H1 (cell line): Measurements from ENCODE around the gene SIT1. TPM values are rescaled to one million over a fixed set of nuclear protein-coding genes. Genes with fewer than 3 reads are reported as not detected.

Experiments
- CTCF ChIA-PET: fragments of 300-600 bp; sonication (Branson Sonifier 250); formaldehyde crosslinking; loops from one replicate; lab custom pipeline; 2021; ENCODE audit not compliant: partially characterized antibody; lab: Charles Lee
- POLR2A ChIA-PET: fragments of 300-600 bp; sonication (Branson Sonifier 250); formaldehyde crosslinking; loops from one replicate; lab custom pipeline; 2021; ENCODE audit warnings: inconsistent platforms; ENCODE audit not compliant: partially characterized antibody; lab: Charles Lee
- DNase-seq, 2 experiments: peaks; one replicate each; pipeline versions ENCODE4 v3.0.0 to v3.0.0-alpha.2; 2010 to 2022; ENCODE audit warnings: low spot score in 2 of 2, low read depth in 1 of 2, mixed read lengths in 1 of 2
- FAIRE-seq: peaks from 2 replicates; lab custom pipeline; 2011; peaks lifted over from hg19 to GRCh38; lab: Jason Lieb, UNC
- H2AFZ ChIP-seq: 2 replicates; pipeline ENCODE4 v1.8.1; 2012; ENCODE audit warnings: low read length, inconsistent platforms
- H2AK5ac ChIP-seq: 2 replicates; pipeline ENCODE4 v1.6.1; 2013; ENCODE audit warnings: low read depth, low read length
- H2BK120ac ChIP-seq: replicated peaks from 2 replicates; pipeline ENCODE3; 2013; ENCODE audit warnings: low read depth, low read length, inconsistent platforms
- H2BK12ac ChIP-seq: 2 replicates; pipeline ENCODE4 v1.6.1; 2013; ENCODE audit warnings: low read depth, low read length
- H2BK15ac ChIP-seq: 2 replicates; pipeline ENCODE4 v1.6.1; 2013; ENCODE audit warnings: low read length
- H2BK20ac ChIP-seq: 2 replicates; pipeline ENCODE4 v1.6.1; 2013; ENCODE audit warnings: low read length
- H2BK5ac ChIP-seq: 2 replicates; pipeline ENCODE4 v1.6.1; 2013; ENCODE audit warnings: low read depth, low read length
- H3K14ac ChIP-seq: 2 replicates; pipeline ENCODE4 v1.6.1; 2013; ENCODE audit warnings: inconsistent platforms; ENCODE audit not compliant: insufficient read length
- H3K18ac ChIP-seq: 2 replicates; pipeline ENCODE4 v1.6.1; 2013; ENCODE audit warnings: low read length; ENCODE audit errors: extremely low read depth
- H3K23ac ChIP-seq: 2 replicates; pipeline ENCODE4 v1.6.1; 2013; ENCODE audit warnings: inconsistent platforms; ENCODE audit not compliant: insufficient read length
- H3K23me2 ChIP-seq: 2 replicates; pipeline ENCODE4 v1.6.1; 2013; ENCODE audit warnings: low read depth, low read length
- H3K27ac ChIP-seq: 2 replicates; pipeline ENCODE4 v1.6.1; 2011; ENCODE audit warnings: low read depth, low read length, inconsistent platforms
- H3K27me3 ChIP-seq, 4 experiments: replicated peaks in 1 of 4; 1 replicate in 1 of 4; 2 replicates in 3 of 4; pipeline versions ENCODE4 v1.6.1 to v1.8.1; 2011 to 2013; ENCODE audit warnings: low read length in 3 of 4, mild to moderate bottlenecking in 3 of 4, inconsistent platforms in 2 of 4, mixed read lengths in 2 of 4, moderate library complexity in 1 of 4; ENCODE audit not compliant: control insufficient read depth in 3 of 4, insufficient read depth in 3 of 4; ENCODE audit errors: extremely low read depth in 1 of 4
- H3K36me3 ChIP-seq, 4 experiments: 2 replicates each; pipeline versions ENCODE4 v1.6.1 to v1.8.1; 2011 to 2013; ENCODE audit warnings: mild to moderate bottlenecking in 4 of 4, low read length in 3 of 4, moderate library complexity in 2 of 4, control low read depth in 1 of 4, inconsistent platforms in 1 of 4; ENCODE audit not compliant: insufficient read depth in 4 of 4, control insufficient read depth in 2 of 4
- H3K4ac ChIP-seq: replicated peaks from 2 replicates; pipeline ENCODE3; 2013; ENCODE audit warnings: low read length, low read depth, mixed read lengths, inconsistent platforms; ENCODE audit not compliant: insufficient read length
- H3K4me1 ChIP-seq, 4 experiments: replicated peaks in 1 of 4; 1 replicate in 1 of 4; 2 replicates in 3 of 4; pipeline versions ENCODE4 v1.6.1 to v1.8.1; 2011 to 2013; ENCODE audit warnings: low read length in 3 of 4, inconsistent platforms in 2 of 4, mixed read lengths in 1 of 4; ENCODE audit not compliant: insufficient read depth in 4 of 4, control insufficient read depth in 3 of 4
- H3K4me2 ChIP-seq, 2 experiments: 2 replicates each; pipeline versions ENCODE4 v1.6.1 to v1.8.1; 2011 to 2013; ENCODE audit warnings: low read depth in 2 of 2, low read length in 2 of 2, control low read depth in 1 of 2, inconsistent platforms in 1 of 2, mild to moderate bottlenecking in 1 of 2; ENCODE audit not compliant: insufficient read depth in 1 of 2
- H3K4me3 ChIP-seq, 4 experiments: fragments of 200-600, 300-600 bp in 1 of 4; sonication (generic), shearing (Covaris generic), sonication (Bioruptor Twin) in 1 of 4; 2 replicates each; pipeline versions ENCODE4 v1.5.1 to v1.8.1; 2011 to 2016; ENCODE audit warnings: low read length in 4 of 4, low read depth in 3 of 4, control low read depth in 2 of 4, inconsistent platforms in 2 of 4, mild to moderate bottlenecking in 2 of 4, mixed read lengths in 1 of 4, moderate library complexity in 1 of 4; ENCODE audit not compliant: insufficient read depth in 2 of 4; ENCODE audit errors: extremely low read depth in 1 of 4
- H3K56ac ChIP-seq: replicated peaks from 2 replicates; pipeline ENCODE3; 2013; ENCODE audit warnings: low read depth, mild to moderate bottlenecking, mixed read lengths, low read length, inconsistent platforms; ENCODE audit not compliant: insufficient read length
- H3K79me1 ChIP-seq: 2 replicates; pipeline ENCODE4 v1.6.1; 2013; ENCODE audit warnings: low read depth, low read length, control low read depth
- H3K79me2 ChIP-seq, 2 experiments: 2 replicates each; pipeline versions ENCODE4 v1.6.1 to v1.8.1; 2012 to 2013; ENCODE audit warnings: low read length in 2 of 2, mild to moderate bottlenecking in 2 of 2, inconsistent platforms in 1 of 2; ENCODE audit not compliant: insufficient read depth in 2 of 2, control insufficient read depth in 1 of 2
- H3K9ac ChIP-seq, 4 experiments: replicated peaks in 1 of 4; 1 replicate in 1 of 4; 2 replicates in 3 of 4; pipeline versions ENCODE4 v1.6.1 to v1.8.1; 2011 to 2013; ENCODE audit warnings: low read depth in 3 of 4, low read length in 3 of 4, control low read depth in 2 of 4, mild to moderate bottlenecking in 2 of 4, moderate library complexity in 2 of 4, inconsistent platforms in 1 of 4; ENCODE audit errors: extremely low read depth in 1 of 4
- H3K9me3 ChIP-seq, 2 experiments: 2 replicates each; pipeline versions ENCODE4 v1.6.1 to v1.8.1; 2012 to 2013; ENCODE audit warnings: mild to moderate bottlenecking in 2 of 2, moderate library complexity in 2 of 2, control low read depth in 1 of 2, inconsistent platforms in 1 of 2, low read depth in 1 of 2, low read length in 1 of 2, mixed read lengths in 1 of 2; ENCODE audit not compliant: insufficient read depth in 2 of 2
- H4K20me1 ChIP-seq, 2 experiments: replicated peaks in 1 of 2; 2 replicates each; pipeline versions ENCODE3 to v1.8.1; 2011 to 2013; ENCODE audit warnings: inconsistent platforms in 2 of 2, low read length in 2 of 2, mild to moderate bottlenecking in 1 of 2; ENCODE audit not compliant: insufficient read depth in 2 of 2, control insufficient read depth in 1 of 2
- H4K5ac ChIP-seq: 2 replicates; pipeline ENCODE4 v1.6.1; 2013; ENCODE audit warnings: low read length, low read depth, mixed read lengths, inconsistent platforms; ENCODE audit not compliant: insufficient read length
- H4K8ac ChIP-seq: 2 replicates; pipeline ENCODE4 v1.8.0; 2013; ENCODE audit warnings: mild to moderate bottlenecking, moderate library complexity, low read length, inconsistent platforms; ENCODE audit not compliant: insufficient read depth; ENCODE audit errors: extremely low read depth
- H4K91ac ChIP-seq: replicated peaks from 2 replicates; pipeline ENCODE3; 2013; ENCODE audit warnings: low read length, mixed read lengths, inconsistent platforms; ENCODE audit not compliant: insufficient read length
- CHD2 ChIP-seq: IDR thresholded peaks from 2 replicates; pipeline ENCODE4 v1.6.1; 2012; ENCODE audit warnings: low read length, improper control_type of control experiment
- NRF1 ChIP-seq: IDR thresholded peaks from 2 replicates; pipeline ENCODE4 v1.6.1; 2011; ENCODE audit warnings: mild to moderate bottlenecking, low read depth, low read length, improper control_type of control experiment
- SAP30 ChIP-seq: fragments of 300-600 bp; sonication (generic); IDR thresholded peaks from 2 replicates; pipeline ENCODE4 v1.7.1; 2012; ENCODE audit warnings: low read length, moderate library complexity, mild to moderate bottlenecking, inconsistent platforms; ENCODE audit not compliant: insufficient read depth, insufficient replicate concordance
- TCF12 ChIP-seq: IDR thresholded peaks from 2 replicates; pipeline ENCODE4 v1.6.1; 2011; ENCODE audit warnings: low read depth, mild to moderate bottlenecking, low read length
- polyA plus RNA-seq, 7 experiments: library from polyadenylated mRNA; depleted of rRNA in 3 of 7; stranded (reverse) in 5 of 7; unstranded in 2 of 7; fragments of >200 nt in 5 of 7; fragments of 200-250 nt in 2 of 7; gene quantifications; 1 replicate in 5 of 7; 2 replicates in 1 of 7; 4 replicates in 1 of 7; pipeline versions ENCODE4 v1.2.1 to v1.2.3, GENCODE V29; 2011 to 2013; ENCODE audit warnings: missing spikeins in 2 of 7, mixed read lengths in 2 of 7
- total RNA-seq: library from RNA; stranded (reverse); fragmentation: NEBNext Ultra II Directional; extraction: Animal tissue kit (Norgen Biotek cat#: 25700); gene quantifications from 2 replicates; pipeline ENCODE4 v1.2.1, GENCODE V29; 2021

Gene SIT1
- total and polyA plus RNA-seq, 2 of the 8 experiments (the other 6 are each of a cell fraction or from before 2014, with no cell fraction given): 8.2 to 12.8 TPM

DNA sequence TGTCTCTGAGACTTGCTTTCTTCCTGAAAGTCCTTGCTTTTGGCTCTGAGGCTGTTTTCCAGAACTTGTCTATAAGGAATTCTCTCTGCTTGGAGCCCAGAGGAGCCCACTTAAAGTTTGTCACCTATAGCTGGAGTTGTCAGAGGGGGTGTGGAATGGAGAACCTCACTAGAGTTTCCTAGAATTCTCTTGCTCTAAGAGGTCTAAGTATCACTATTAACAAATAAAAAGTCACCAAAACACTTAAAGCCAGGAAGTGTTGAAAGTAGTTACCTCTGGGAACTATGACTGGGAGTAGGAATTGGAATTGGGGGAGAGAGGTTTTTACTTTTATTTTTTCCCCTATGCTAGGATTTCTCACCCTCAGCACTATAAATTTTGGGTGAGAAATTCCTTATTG lies 15.0 kb downstream of the SIT1 start:
- no peaks in the 10 kb centered on the region for H3K79me2 ChIP-seq
- H3K18ac ChIP-seq: no peak overlapping the region
- no peak overlapping the region for H4K5ac ChIP-seq
- no peak overlapping the region for H3K4me2 ChIP-seq
- no peaks in the 10 kb centered on the region for H3K23me2 ChIP-seq
- no peaks in the 10 kb centered on the region for H3K79me1 ChIP-seq
- DNase-seq (no peak), FAIRE-seq (no peak)
- no peak overlapping the region for H2BK5ac ChIP-seq
- H2BK12ac ChIP-seq: no peak overlapping the region
- no peak overlapping the region for H3K23ac ChIP-seq
- H2BK120ac ChIP-seq: no peak overlapping the region
- H3K4me1 ChIP-seq: no peaks in the 10 kb centered on the region
- no peak overlapping the region for H2AK5ac ChIP-seq
- ChIA-PET CTCF (interaction anchor here (0.7 to 1.9 kb wide), 3 partner anchors 11 to 24 kb away, joined by 3 to 5 read pairs (median 5); no protein-coding TSS in a partner anchor), POLR2A (no interaction called here)
- H3K27ac ChIP-seq: no peak overlapping the region
- no peak overlapping the region for H2AFZ ChIP-seq
- no peaks in the 10 kb centered on the region for H3K36me3 ChIP-seq
- no peak overlapping the region for H3K9ac ChIP-seq
- no peaks in the 10 kb centered on the region for H4K20me1 ChIP-seq
- no peak overlapping the region for H2BK20ac ChIP-seq
- H4K8ac ChIP-seq: no peak overlapping the region
- no peak overlapping the region for H4K91ac ChIP-seq
- no peak overlapping the region for H3K4ac ChIP-seq
- H3K4me3 ChIP-seq: no peak overlapping the region
- H3K27me3 ChIP-seq: no peaks in the 10 kb centered on the region
- H3K14ac ChIP-seq: no peak overlapping the region
- H3K9me3 ChIP-seq: peaks cover 0 to 2% of the 10 kb centered on the region in 2 experiments; a peak in 1 of 4 replicates
- H2BK15ac ChIP-seq: no peak overlapping the region
- no peak overlapping the region for H3K56ac ChIP-seq
- no peak for TF ChIP-seq TCF12
- TF ChIP-seq SAP30: no peak
- no peak for TF ChIP-seq CHD2
- TF ChIP-seq NRF1: no peak
